Mucosa of rectum (tissue), 2 donors: ENCODE data around the gene SPATA18.
A peak's percentile ranks its signal among the peaks of the same experiment; 100 is the strongest.

Experiments used
- H3K27ac ChIP-seq, 2 donors: one replicate each; pipeline ENCODE4 v1.7.0; 2013; ENCODE audit warnings: inconsistent platforms in 2 of 2, low read depth in 2 of 2, low read length in 2 of 2
- H3K27me3 ChIP-seq, 2 donors: one replicate each; pipeline ENCODE4 v1.7.0; 2013; ENCODE audit warnings: low read length in 2 of 2; ENCODE audit not compliant: control insufficient read depth in 2 of 2, insufficient read depth in 2 of 2
- H3K36me3 ChIP-seq, 2 donors: one replicate each; pipeline ENCODE4 v1.7.0; 2013; ENCODE audit warnings: low read length in 2 of 2; ENCODE audit not compliant: control insufficient read depth in 2 of 2, insufficient read depth in 2 of 2
- H3K4me1 ChIP-seq, 2 donors: one replicate each; pipeline ENCODE4 v1.7.0; 2013; ENCODE audit warnings: low read length in 2 of 2, mild to moderate bottlenecking in 1 of 2; ENCODE audit not compliant: control insufficient read depth in 2 of 2, insufficient read depth in 2 of 2
- H3K4me3 ChIP-seq, 2 donors: one replicate each; pipeline ENCODE4 v1.7.0; 2013; ENCODE audit warnings: low read length in 2 of 2
- H3K9ac ChIP-seq, 2 donors: one replicate each; pipeline ENCODE4 v1.7.0; 2013; ENCODE audit warnings: low read length in 2 of 2, low read depth in 1 of 2, mild to moderate bottlenecking in 1 of 2
- H3K9me3 ChIP-seq, 2 donors: one replicate each; pipeline ENCODE4 v1.7.0; 2013; ENCODE audit warnings: low read length in 2 of 2; ENCODE audit not compliant: control insufficient read depth in 2 of 2
- donor health status: healthy.
- donor health status: Normal muscosa, but diverticular disease.

Gene SPATA18, protein sequence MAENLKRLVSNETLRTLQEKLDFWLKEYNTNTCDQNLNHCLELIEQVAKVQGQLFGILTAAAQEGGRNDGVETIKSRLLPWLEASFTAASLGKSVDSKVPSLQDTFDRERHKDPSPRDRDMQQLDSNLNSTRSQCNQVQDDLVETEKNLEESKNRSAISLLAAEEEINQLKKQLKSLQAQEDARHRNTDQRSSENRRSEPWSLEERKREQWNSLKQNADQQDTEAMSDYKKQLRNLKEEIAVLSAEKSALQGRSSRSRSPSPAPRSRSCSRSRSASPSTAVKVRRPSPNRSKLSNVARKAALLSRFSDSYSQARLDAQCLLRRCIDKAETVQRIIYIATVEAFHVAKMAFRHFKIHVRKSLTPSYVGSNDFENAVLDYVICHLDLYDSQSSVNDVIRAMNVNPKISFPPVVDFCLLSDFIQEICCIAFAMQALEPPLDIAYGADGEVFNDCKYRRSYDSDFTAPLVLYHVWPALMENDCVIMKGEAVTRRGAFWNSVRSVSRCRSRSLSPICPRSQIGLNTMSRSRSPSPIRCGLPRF

DNA sequence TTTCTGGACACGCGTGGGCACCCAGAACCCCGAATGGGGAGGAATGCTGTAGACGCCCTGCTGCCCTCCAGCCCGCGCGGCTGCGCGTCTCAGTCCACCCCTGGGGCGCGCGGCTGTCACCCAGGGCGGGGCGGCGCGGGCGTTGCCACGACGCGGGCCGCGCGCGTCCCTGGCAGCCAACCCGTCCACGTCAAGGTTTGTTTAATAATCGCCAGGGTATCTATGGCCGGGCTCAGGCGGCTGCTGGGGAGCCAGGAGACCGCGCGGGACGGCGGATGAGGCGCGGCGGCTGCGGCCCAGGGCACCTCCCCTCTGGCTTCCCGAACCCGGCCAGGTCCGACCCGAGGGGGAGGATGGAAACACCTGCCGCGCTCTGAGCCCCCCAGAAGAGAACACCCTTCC, at the start of gene SPATA18:
SPATA18 (plus strand) TSS at position 92 of the 402 bp plus-strand sequence. CDS start 401 bp downstream, outside the sequence.
- Histone ChIP-seq H3K9me3 (no peaks in the 10 kb centered on the region), H3K4me1 (peaks cover 2 to 12% of the 10 kb centered on the region in 2 donors), H3K4me3 (peak within 1 kb of the TSS; percentile 77 to 81), H3K27me3 (no peaks in the 10 kb centered on the region), H3K36me3 (no peaks in the 10 kb centered on the region), H3K9ac (peak within 1 kb of the TSS; percentile 55 to 74), H3K27ac (peak within 1 kb of the TSS; percentile 27 to 59)

DNA sequence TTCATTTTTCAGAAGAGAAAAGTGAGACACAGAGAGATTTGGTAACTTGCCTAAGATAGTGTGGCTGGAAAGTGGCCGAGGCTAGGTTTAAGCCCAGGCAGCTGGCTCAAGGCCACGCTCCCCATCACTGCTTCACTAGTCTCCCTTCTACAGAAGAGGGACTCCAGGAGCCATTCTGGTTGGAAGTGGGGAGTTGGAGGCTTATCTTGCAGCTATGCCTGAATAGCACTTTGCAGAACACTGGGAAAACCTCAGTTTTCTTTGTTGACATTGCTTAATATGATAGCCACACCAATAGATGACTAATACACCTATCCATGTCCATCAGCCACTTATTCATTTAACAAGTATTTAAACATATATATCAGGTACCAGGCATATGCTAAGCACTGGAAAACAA, 49.5 kb upstream of the SPATA18 start:
- no peaks in the 10 kb centered on the region for H3K4me1 ChIP-seq
- H3K9ac ChIP-seq = no peak overlapping the region
- H3K4me3 ChIP-seq = no peak overlapping the region
- H3K27me3 ChIP-seq = no peaks in the 10 kb centered on the region
- H3K36me3 ChIP-seq = no peaks in the 10 kb centered on the region
- no peaks in the 10 kb centered on the region for H3K9me3 ChIP-seq
- H3K27ac ChIP-seq = no peak overlapping the region

DNA sequence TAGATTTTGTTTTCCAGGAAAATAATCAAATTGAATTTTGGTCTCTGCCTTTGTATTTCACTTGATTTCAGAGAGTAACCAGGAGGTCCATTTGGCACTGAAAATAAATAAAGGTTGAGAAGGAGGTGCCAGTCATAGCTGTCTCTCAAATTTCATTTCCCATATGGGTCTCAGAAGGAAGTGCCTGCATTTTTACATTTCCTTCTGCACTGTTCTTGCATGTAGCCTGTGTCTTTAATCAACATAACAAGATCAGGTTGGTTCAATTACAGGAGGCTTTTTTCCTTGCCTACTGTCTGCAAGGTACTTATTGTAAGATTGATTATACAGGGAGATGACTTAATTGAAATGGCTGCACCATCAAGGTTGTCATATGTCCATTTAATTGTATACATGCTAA, 46.7 kb upstream of the SPATA18 start:
- no peaks in the 10 kb centered on the region for H3K36me3 ChIP-seq
- no peak overlapping the region for H3K9ac ChIP-seq
- no peaks in the 10 kb centered on the region for H3K27me3 ChIP-seq
- no peak overlapping the region for H3K4me3 ChIP-seq
- no peaks in the 10 kb centered on the region for H3K9me3 ChIP-seq
- no peaks in the 10 kb centered on the region for H3K4me1 ChIP-seq
- H3K27ac ChIP-seq = no peak overlapping the region

DNA sequence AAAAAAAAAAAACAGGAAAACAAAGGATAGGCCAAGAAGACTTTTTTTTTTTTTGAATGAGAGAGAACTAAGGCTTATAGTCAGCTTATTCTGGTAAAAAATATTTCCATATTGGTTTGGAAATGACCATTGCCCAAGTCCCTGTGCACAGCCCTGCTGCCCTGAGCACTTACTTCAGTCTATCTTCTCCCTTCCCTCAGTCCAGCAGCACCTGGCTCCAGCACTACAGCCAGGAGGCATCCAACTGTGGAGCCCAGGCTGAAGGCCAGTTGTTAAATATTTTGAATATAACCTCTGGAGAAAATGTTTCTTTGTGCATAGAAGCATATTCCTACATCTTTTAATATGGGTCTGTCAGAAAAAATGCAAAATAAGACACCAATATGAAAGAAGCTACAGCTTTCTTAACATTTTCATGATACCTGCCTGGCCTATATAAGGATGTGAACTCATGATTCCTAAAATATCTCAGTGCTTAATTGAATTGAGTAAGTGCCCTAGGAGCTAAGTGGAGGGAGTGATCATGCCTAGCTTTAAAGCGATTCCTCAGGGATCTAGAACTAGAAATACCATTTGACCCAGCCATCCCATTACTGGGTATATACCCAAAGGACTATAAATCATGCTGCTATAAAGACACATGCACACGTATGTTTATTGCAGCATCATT, 45.4 kb upstream of the SPATA18 start:
- Histone ChIP-seq H3K9me3 (no peaks in the 10 kb centered on the region), H3K36me3 (no peaks in the 10 kb centered on the region), H3K4me1 (peaks cover 0 to 2% of the 10 kb centered on the region in 2 donors), H3K4me3 (no peak overlapping the region), H3K27ac (no peak overlapping the region), H3K9ac (no peak overlapping the region), H3K27me3 (no peaks in the 10 kb centered on the region)

DNA sequence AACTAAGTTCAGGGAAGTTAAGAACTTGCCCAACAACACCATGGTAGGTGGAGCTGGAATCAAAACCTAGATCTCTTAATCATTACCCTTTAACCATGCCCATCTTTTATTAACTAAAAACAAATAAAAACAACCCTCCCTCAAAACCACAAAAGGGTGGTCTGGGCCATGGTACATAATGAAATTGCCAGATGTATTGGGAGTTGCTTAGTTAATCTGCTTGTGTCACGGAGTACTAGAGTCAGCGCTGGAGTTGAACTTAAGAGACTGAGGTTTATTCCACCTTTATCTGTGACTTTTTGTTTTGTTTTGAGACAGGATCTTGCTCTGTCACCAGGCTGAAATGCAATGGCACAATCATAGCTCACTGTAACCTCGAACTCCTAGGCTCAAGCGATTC, 44.2 kb upstream of the SPATA18 start:
- no peak overlapping the region for H3K27ac ChIP-seq
- peaks cover 2 to 4% of the 10 kb centered on the region in 2 donors for H3K4me1 ChIP-seq
- H3K9ac ChIP-seq = no peak overlapping the region
- H3K36me3 ChIP-seq = no peaks in the 10 kb centered on the region
- H3K4me3 ChIP-seq = no peak overlapping the region
- H3K27me3 ChIP-seq = no peaks in the 10 kb centered on the region
- no peaks in the 10 kb centered on the region for H3K9me3 ChIP-seq

DNA sequence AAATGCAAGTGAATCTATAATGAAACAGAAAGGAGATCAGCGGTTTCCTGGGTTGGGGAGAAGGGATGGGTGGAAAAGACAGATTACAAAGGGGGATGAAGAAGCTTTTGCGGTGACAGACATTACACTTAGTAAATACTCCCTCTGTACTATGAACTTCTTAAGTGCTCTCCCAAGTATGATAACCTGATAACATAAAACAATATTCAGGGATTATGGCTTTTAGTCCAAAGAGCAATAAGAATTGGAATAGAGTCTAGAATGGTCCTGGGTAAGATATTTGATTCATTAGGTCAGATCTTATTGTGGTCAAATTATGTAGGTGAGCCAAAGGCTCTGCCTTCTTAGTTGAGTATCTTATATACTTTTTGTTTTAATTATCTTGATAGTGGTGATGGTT, 40.1 kb upstream of the SPATA18 start:
- Histone ChIP-seq H3K9ac (no peak overlapping the region), H3K36me3 (no peaks in the 10 kb centered on the region), H3K27me3 (no peaks in the 10 kb centered on the region), H3K27ac (no peak overlapping the region), H3K9me3 (no peaks in the 10 kb centered on the region), H3K4me1 (peaks cover 6 to 7% of the 10 kb centered on the region in 2 donors), H3K4me3 (no peak overlapping the region)

DNA sequence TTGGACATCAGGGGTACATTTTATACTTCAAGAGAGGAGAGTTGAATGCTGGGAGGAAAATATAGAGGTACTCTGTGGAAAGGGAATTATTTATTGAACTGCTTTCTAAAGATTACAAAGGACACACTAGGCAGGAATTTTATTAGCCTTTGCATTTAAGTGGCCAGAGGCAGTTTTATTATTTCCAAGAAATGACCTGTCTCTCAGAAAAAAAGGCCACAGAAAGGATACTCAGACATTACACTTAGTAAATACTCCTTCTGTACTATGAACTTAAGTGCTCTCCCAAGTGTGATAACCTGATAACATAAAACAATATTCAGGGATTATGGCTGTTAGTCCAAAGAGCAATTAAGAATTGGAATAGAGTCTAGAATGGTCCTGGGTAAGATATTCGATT, 38.5 kb upstream of the SPATA18 start:
- H3K9me3 ChIP-seq = no peaks in the 10 kb centered on the region
- no peak overlapping the region for H3K27ac ChIP-seq
- no peaks in the 10 kb centered on the region for H3K27me3 ChIP-seq
- H3K4me3 ChIP-seq = no peak overlapping the region
- H3K36me3 ChIP-seq = no peaks in the 10 kb centered on the region
- H3K4me1 ChIP-seq = peaks cover 6 to 9% of the 10 kb centered on the region in 2 donors
- no peak overlapping the region for H3K9ac ChIP-seq

DNA sequence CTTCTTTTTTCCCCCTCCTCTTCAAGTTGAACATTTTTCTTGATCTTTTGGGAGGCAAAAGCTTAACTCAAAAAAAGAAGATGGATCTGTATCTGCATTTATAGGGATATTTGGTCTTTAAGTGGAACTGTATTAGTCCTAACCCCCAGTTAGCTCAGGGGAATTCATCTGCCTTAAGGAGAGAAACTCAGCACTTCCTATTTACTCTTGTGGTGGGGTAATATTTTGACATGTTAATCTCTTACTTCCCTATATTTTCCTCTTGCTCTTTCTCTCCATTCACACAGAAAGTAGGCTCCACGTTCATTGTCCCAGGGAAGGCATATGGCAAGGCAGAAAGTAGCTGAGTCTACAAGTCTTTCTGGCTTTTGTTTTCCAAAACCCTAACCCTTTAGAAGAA, 36.2 kb upstream of the SPATA18 start:
- Histone ChIP-seq H3K4me1 (peaks cover 13 to 22% of the 10 kb centered on the region in 2 donors), H3K27ac (no peak overlapping the region), H3K36me3 (no peaks in the 10 kb centered on the region), H3K27me3 (no peaks in the 10 kb centered on the region), H3K4me3 (no peak overlapping the region), H3K9me3 (no peaks in the 10 kb centered on the region), H3K9ac (no peak overlapping the region)

DNA sequence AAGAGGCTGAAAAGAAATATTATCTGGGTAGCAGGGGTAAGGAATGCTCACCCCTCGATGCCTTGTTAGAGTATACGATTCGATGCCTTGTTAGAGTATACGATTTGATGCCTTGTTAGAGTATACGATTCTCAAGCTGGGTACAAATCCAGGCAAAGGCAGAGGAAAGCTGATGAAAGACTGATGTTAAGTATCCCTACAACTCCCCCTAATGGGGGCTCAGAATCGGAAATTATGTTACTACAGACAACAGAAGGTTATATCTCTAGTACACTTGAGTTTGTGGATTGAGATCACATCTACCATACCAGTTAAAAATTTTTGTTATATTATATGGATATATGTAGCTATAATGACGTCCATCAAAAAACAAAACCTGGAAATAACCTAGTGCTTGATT, 35.7 kb upstream of the SPATA18 start:
- Histone ChIP-seq H3K27me3 (no peaks in the 10 kb centered on the region), H3K9ac (no peak overlapping the region), H3K36me3 (no peaks in the 10 kb centered on the region), H3K4me1 (peaks cover 13 to 25% of the 10 kb centered on the region in 2 donors), H3K27ac (no peak overlapping the region), H3K9me3 (no peaks in the 10 kb centered on the region), H3K4me3 (no peak overlapping the region)

DNA sequence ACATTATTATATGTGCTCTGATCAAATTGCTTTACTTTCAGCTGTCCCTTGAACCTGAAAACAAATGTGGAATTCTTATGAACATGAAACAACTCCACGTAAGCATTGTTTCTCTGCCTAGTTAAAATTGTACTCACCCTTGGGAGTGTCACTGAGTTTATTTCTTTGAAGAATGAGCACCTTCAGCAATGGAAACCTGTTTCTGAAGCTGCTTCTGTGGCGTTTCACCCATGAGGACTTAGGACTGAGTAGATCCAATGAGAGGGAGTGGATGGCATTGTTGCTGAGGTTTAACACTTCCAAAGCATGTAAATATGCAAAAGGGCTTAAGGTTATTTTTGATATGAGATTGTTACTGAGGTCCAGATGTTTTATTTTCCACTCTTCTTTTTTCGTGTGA, 34.1 kb upstream of the SPATA18 start:
- no peaks in the 10 kb centered on the region for H3K9me3 ChIP-seq
- H3K4me3 ChIP-seq = peak overlapping the region; percentile 21 to 39
- H3K36me3 ChIP-seq = no peaks in the 10 kb centered on the region
- no peak overlapping the region for H3K9ac ChIP-seq
- H3K4me1 ChIP-seq = peaks cover 11 to 22% of the 10 kb centered on the region in 2 donors
- no peaks in the 10 kb centered on the region for H3K27me3 ChIP-seq
- H3K27ac ChIP-seq = peak overlapping the region; percentile 38 to 88
